ENCODE data around the gene BSG. TPM values are rescaled to one million over a fixed set of nuclear protein-coding genes. Genes with fewer than 3 reads are reported as not detected.

The BSG gene
- total and polyA plus RNA-seq, 9 of the 15 experiments (the other 6 are each of a cell fraction or from before 2014, with no cell fraction given): 4.6 to 495 (median 187) TPM

DNA sequence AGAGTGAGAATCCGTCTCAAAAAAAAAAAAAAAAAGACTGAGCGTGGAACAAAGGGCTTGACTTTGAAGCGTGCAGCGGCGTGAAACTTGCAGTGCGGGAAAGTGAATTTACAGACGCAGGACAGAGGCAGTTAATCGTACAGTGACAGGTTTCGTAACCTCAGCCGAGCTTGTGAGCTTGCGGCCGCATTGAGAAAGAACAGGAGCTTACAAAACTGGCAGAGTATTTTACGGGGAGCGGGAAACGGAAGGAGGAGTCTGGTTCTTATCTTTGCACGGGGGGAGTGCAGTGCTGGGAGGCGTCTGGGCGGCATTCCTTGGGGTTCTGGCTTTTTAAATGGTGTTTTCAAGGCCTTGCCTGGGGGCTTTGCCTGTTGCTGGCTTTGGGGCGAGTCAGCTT is 6.0 kb upstream of the BSG start (continued):
- TF ChIP-seq RBFOX2 (IDR thresholded peaks at IDR 0.05; ENCODE audit: low read depth, low read length) (peak; percentile 64), ARHGAP35 (IDR thresholded peaks at IDR 0.05; ENCODE audit: partially characterized antibody) (no peak), POLR3G (IDR thresholded peaks at IDR 0.05; ENCODE audit: extremely low read depth, insufficient read length, insufficient replicate concordance) (no peak), SREBF2 (CRISPR knock-in tag; IDR thresholded peaks at IDR 0.05) (no peak), PURB (CRISPR knock-in tag; IDR thresholded peaks at IDR 0.05; ENCODE audit: low read depth) (no peak), SMARCA4 (IDR thresholded peaks at IDR 0.05) (peak; percentile 72), ZNF408 (CRISPR knock-in tag; IDR thresholded peaks at IDR 0.05; ENCODE audit: low read depth) (no peak), HNRNPLL (IDR thresholded peaks at IDR 0.05; ENCODE audit: low read depth, low read length, poor library complexity, severe bottlenecking) (no peak), U2AF2 (optimal IDR thresholded peaks at IDR 0.05; ENCODE audit: low read depth, low read length) (no peak), EHMT2 (IDR thresholded peaks at IDR 0.05) (no peak), EP300 (IDR thresholded peaks at IDR 0.05; ENCODE audit: low read length) (peak; percentile 41; the same call in 1 of the 2 replicates), EGR1 (conservative IDR thresholded peaks at IDR 0.05) (0 out of 2 replicates have a peak, but pooled peaks have one; percentile 23)
- TF ChIP-seq, protein P1, sequence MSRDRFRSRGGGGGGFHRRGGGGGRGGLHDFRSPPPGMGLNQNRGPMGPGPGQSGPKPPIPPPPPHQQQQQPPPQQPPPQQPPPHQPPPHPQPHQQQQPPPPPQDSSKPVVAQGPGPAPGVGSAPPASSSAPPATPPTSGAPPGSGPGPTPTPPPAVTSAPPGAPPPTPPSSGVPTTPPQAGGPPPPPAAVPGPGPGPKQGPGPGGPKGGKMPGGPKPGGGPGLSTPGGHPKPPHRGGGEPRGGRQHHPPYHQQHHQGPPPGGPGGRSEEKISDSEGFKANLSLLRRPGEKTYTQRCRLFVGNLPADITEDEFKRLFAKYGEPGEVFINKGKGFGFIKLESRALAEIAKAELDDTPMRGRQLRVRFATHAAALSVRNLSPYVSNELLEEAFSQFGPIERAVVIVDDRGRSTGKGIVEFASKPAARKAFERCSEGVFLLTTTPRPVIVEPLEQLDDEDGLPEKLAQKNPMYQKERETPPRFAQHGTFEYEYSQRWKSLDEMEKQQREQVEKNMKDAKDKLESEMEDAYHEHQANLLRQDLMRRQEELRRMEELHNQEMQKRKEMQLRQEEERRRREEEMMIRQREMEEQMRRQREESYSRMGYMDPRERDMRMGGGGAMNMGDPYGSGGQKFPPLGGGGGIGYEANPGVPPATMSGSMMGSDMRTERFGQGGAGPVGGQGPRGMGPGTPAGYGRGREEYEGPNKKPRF (IDR thresholded peaks at IDR 0.05; ENCODE audit: low read depth, low read length): no peak
- TF ChIP-seq, protein P2, sequence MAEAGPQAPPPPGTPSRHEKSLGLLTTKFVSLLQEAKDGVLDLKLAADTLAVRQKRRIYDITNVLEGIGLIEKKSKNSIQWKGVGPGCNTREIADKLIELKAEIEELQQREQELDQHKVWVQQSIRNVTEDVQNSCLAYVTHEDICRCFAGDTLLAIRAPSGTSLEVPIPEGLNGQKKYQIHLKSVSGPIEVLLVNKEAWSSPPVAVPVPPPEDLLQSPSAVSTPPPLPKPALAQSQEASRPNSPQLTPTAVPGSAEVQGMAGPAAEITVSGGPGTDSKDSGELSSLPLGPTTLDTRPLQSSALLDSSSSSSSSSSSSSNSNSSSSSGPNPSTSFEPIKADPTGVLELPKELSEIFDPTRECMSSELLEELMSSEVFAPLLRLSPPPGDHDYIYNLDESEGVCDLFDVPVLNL (CRISPR knock-in tag; IDR thresholded peaks at IDR 0.05; ENCODE audit: low read depth): no peak
- TF ChIP-seq, protein P3, sequence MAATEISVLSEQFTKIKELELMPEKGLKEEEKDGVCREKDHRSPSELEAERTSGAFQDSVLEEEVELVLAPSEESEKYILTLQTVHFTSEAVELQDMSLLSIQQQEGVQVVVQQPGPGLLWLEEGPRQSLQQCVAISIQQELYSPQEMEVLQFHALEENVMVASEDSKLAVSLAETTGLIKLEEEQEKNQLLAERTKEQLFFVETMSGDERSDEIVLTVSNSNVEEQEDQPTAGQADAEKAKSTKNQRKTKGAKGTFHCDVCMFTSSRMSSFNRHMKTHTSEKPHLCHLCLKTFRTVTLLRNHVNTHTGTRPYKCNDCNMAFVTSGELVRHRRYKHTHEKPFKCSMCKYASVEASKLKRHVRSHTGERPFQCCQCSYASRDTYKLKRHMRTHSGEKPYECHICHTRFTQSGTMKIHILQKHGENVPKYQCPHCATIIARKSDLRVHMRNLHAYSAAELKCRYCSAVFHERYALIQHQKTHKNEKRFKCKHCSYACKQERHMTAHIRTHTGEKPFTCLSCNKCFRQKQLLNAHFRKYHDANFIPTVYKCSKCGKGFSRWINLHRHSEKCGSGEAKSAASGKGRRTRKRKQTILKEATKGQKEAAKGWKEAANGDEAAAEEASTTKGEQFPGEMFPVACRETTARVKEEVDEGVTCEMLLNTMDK (IDR thresholded peaks at IDR 0.05; ENCODE audit: borderline replicate concordance, insufficient read depth, low read depth, low read length, poor library complexity, severe bottlenecking): no peak
- TF ChIP-seq, protein P4, sequence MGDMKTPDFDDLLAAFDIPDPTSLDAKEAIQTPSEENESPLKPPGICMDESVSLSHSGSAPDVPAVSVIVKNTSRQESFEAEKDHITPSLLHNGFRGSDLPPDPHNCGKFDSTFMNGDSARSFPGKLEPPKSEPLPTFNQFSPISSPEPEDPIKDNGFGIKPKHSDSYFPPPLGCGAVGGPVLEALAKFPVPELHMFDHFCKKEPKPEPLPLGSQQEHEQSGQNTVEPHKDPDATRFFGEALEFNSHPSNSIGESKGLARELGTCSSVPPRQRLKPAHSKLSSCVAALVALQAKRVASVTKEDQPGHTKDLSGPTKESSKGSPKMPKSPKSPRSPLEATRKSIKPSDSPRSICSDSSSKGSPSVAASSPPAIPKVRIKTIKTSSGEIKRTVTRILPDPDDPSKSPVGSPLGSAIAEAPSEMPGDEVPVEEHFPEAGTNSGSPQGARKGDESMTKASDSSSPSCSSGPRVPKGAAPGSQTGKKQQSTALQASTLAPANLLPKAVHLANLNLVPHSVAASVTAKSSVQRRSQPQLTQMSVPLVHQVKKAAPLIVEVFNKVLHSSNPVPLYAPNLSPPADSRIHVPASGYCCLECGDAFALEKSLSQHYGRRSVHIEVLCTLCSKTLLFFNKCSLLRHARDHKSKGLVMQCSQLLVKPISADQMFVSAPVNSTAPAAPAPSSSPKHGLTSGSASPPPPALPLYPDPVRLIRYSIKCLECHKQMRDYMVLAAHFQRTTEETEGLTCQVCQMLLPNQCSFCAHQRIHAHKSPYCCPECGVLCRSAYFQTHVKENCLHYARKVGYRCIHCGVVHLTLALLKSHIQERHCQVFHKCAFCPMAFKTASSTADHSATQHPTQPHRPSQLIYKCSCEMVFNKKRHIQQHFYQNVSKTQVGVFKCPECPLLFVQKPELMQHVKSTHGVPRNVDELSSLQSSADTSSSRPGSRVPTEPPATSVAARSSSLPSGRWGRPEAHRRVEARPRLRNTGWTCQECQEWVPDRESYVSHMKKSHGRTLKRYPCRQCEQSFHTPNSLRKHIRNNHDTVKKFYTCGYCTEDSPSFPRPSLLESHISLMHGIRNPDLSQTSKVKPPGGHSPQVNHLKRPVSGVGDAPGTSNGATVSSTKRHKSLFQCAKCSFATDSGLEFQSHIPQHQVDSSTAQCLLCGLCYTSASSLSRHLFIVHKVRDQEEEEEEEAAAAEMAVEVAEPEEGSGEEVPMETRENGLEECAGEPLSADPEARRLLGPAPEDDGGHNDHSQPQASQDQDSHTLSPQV (IDR thresholded peaks at IDR 0.05): peak; percentile 43; the same call in 1 of the 2 replicates
- TF ChIP-seq, protein P5, sequence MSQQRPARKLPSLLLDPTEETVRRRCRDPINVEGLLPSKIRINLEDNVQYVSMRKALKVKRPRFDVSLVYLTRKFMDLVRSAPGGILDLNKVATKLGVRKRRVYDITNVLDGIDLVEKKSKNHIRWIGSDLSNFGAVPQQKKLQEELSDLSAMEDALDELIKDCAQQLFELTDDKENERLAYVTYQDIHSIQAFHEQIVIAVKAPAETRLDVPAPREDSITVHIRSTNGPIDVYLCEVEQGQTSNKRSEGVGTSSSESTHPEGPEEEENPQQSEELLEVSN (IDR thresholded peaks at IDR 0.05; ENCODE audit: borderline replicate concordance in 1 of 2, extremely low read depth in 1 of 2, insufficient read depth in 1 of 2, insufficient read length in 1 of 2, low read depth in 1 of 2, low read length in 1 of 2, poor library complexity in 1 of 2, severe bottlenecking in 1 of 2): peak; percentile 68 to 84
